ENCODE measurements around the gene ACSF2. TPM values are rescaled to one million over a fixed set of nuclear protein-coding genes. Genes with fewer than 3 reads are reported as not detected.

ACSF2 gene
- total and polyA plus RNA-seq, 8 donors = 60.9 to 148 (median 124) TPM

GRCh38 chr17:50505591-50506130 is 79.6 kb downstream of the ACSF2 start:
- Histone ChIP-seq H3K36me3 (no peaks in the 10 kb centered on the region), H3K4me1 (peaks cover 0 to 10% of the 10 kb centered on the region in 2 donors), H3K27ac (no peak overlapping the region), H3K27me3 (no peaks in the 10 kb centered on the region), H3K9me3 (no peaks in the 10 kb centered on the region), H3K4me3 (no peak overlapping the region)
- DNase-seq (no peak), ATAC-seq (no peak)
- TF ChIP-seq CTCF (IDR thresholded peaks at IDR 0.05) = no peak
- intact Hi-C loops (cut with DNase I) = no loop called here

- peaks cover 0 to 14% of the 10 kb centered on the region in 2 donors for H3K4me1 ChIP-seq
- H3K9me3 ChIP-seq = no peaks in the 10 kb centered on the region
- ATAC-seq = no peak
- no peaks in the 10 kb centered on the region for H3K36me3 ChIP-seq
- no peak for DNase-seq
- TF ChIP-seq CTCF (IDR thresholded peaks at IDR 0.05) = no peak
- no peak overlapping the region for H3K4me3 ChIP-seq
- no peak overlapping the region for H3K27ac ChIP-seq
- intact Hi-C loops (cut with DNase I) = no loop called here
- no peaks in the 10 kb centered on the region for H3K27me3 ChIP-seq
Observed at GRCh38 chr17:50506298-50506697, 80.3 kb downstream of the ACSF2 start.

GRCh38 chr17:50507871-50508572 is 82.0 kb downstream of the ACSF2 start, which contains the start of gene MYCBPAP:
MYCBPAP (plus strand) TSS chr17:50508439; CDS start chr17:50508675, 236 bp downstream.
- ATAC-seq (peak; percentile 88), DNase-seq (peak; percentile 77 to 95 (median 88))
- H3K27me3 ChIP-seq = no peaks in the 10 kb centered on the region
- peaks cover 0 to 14% of the 10 kb centered on the region in 2 donors for H3K4me1 ChIP-seq
- H3K4me3 ChIP-seq = peak within 1 kb of the TSS; percentile 49 to 55
- intact Hi-C loops (cut with DNase I) = no loop called here
- H3K27ac ChIP-seq = peak within 1 kb of the TSS; percentile 39 to 66
- H3K36me3 ChIP-seq = no peaks in the 10 kb centered on the region
- H3K9me3 ChIP-seq = no peaks in the 10 kb centered on the region
- TF ChIP-seq CTCF (IDR thresholded peaks at IDR 0.05) = no peak

- Histone ChIP-seq H3K36me3 (no peaks in the 10 kb centered on the region), H3K4me1 (peaks cover 0 to 14% of the 10 kb centered on the region in 2 donors), H3K4me3 (peak overlapping the region; percentile 49 to 55), H3K9me3 (no peaks in the 10 kb centered on the region), H3K27me3 (no peaks in the 10 kb centered on the region), H3K27ac (peak overlapping the region; percentile 39 to 66)
- DNase-seq = peak in 2 of 4 donors; percentile 3 to 33
- intact Hi-C loops (cut with DNase I) = no loop called here
- no peak for ATAC-seq
- TF ChIP-seq CTCF (IDR thresholded peaks at IDR 0.05) = no peak
Observed at GRCh38 chr17:50508573-50509460, 82.8 kb downstream of the ACSF2 start.

- H3K36me3 ChIP-seq = no peaks in the 10 kb centered on the region
- peak in 1 of 4 donors; percentile 58 for DNase-seq
- intact Hi-C loops (cut with DNase I) = no loop called here
- no peak for TF ChIP-seq CTCF (IDR thresholded peaks at IDR 0.05)
- H3K4me3 ChIP-seq = no peak overlapping the region
- ATAC-seq = peak; percentile 37
- no peaks in the 10 kb centered on the region for H3K27me3 ChIP-seq
- H3K9me3 ChIP-seq = no peaks in the 10 kb centered on the region
- no peak overlapping the region for H3K27ac ChIP-seq
- peaks cover 0 to 14% of the 10 kb centered on the region in 2 donors for H3K4me1 ChIP-seq
Observed at GRCh38 chr17:50511058-50511457, 85.0 kb downstream of the ACSF2 start.
